Measurements from ENCODE around the gene MACF1. TPM values are rescaled to one million over a fixed set of nuclear protein-coding genes. Genes with fewer than 3 reads are reported as not detected.

MACF1 gene
- total and polyA plus RNA-seq, 4 donors, result 23.3 to 216 (median 51.2) TPM

DNA sequence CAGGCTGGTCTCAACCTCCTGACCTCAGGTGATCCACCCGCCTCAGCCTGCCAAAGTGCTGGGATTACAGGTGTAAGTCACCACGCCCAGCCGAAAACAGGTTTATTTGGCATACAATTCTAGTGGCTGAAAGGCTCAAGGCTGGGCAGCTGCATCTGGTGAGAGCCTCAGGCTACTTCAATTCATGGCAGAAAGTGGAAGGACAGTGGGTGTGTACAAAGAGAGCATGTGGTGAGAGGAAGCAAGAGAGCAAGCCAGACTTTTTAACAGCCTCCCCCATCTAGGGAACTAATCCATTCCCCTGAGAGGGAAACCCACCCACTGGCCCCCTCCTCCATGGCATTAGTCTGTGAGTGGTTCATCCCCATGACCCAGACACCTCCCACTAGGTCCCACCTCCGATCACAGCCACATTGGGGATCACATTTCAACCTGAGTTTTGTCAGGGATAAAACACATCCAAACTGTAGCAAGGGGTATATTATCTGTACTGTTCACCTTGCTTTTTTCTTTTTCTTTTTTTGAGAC is 296.4 kb downstream of the MACF1 start:
- H3K36me3 ChIP-seq (ENCODE audit: control insufficient read depth in 4 of 4, insufficient read depth in 3 of 4, low read depth in 1 of 4, low read length in 3 of 4), result no peaks in the 10 kb centered on the region
- H3K9ac ChIP-seq (ENCODE audit: low read depth in 1 of 2, low read length in 2 of 2), result no peak overlapping the region
- TF ChIP-seq NR2F2 (IDR thresholded peaks at IDR 0.05) (no peak), EGR1 (IDR thresholded peaks at IDR 0.05; ENCODE audit: low read depth in 2 of 2) (no peak), GABPA (IDR thresholded peaks at IDR 0.05 in 1 of 2, conservative IDR thresholded peaks at IDR 0.05 in 1 of 2) (no peak), CTCF (IDR thresholded peaks at IDR 0.05; ENCODE audit: low read depth, low read length, missing input control) (no peak), RAD21 (IDR thresholded peaks at IDR 0.05) (no peak), FOXA1 (IDR thresholded peaks at IDR 0.05) (no peak), HNF4A (conservative IDR thresholded peaks at IDR 0.05) (no peak), TAF1 (conservative IDR thresholded peaks at IDR 0.05) (no peak), HNF4G (IDR thresholded peaks at IDR 0.05) (no peak), FOXA2 (IDR thresholded peaks at IDR 0.05) (no peak), SP1 (IDR thresholded peaks at IDR 0.05) (no peak), ATF3 (IDR thresholded peaks at IDR 0.05) (no peak), MAX (IDR thresholded peaks at IDR 0.05) (no peak), YY1 (IDR thresholded peaks at IDR 0.05) (no peak), REST (IDR thresholded peaks at IDR 0.05) (no peak), JUND (IDR thresholded peaks at IDR 0.05) (no peak), RXRA (IDR thresholded peaks at IDR 0.05) (no peak)
- TF ChIP-seq, protein P1, sequence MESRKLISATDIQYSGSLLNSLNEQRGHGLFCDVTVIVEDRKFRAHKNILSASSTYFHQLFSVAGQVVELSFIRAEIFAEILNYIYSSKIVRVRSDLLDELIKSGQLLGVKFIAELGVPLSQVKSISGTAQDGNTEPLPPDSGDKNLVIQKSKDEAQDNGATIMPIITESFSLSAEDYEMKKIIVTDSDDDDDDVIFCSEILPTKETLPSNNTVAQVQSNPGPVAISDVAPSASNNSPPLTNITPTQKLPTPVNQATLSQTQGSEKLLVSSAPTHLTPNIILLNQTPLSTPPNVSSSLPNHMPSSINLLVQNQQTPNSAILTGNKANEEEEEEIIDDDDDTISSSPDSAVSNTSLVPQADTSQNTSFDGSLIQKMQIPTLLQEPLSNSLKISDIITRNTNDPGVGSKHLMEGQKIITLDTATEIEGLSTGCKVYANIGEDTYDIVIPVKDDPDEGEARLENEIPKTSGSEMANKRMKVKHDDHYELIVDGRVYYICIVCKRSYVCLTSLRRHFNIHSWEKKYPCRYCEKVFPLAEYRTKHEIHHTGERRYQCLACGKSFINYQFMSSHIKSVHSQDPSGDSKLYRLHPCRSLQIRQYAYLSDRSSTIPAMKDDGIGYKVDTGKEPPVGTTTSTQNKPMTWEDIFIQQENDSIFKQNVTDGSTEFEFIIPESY (IDR thresholded peaks at IDR 0.05), result no peak
- peaks cover 0 to 2% (median 0%) of the 10 kb centered on the region in 4 donors for H3K4me1 ChIP-seq (ENCODE audit: control insufficient read depth in 4 of 4, insufficient read depth in 4 of 4, low read length in 3 of 4)
- WGBS, result 90% methylated on average over 4 of the region's 4 CpGs
- H3K9me3 ChIP-seq (ENCODE audit: control insufficient read depth in 4 of 4, low read length in 3 of 4), result no peaks in the 10 kb centered on the region
- DNase-seq (ENCODE audit: low spot score), result no peak
- no peak overlapping the region for H3K27ac ChIP-seq (ENCODE audit: low read depth in 1 of 2, low read length in 2 of 2)
- no peaks in the 10 kb centered on the region for H3K27me3 ChIP-seq (ENCODE audit: control insufficient read depth in 4 of 4, insufficient read depth in 4 of 4, low read length in 3 of 4)
- H3K4me3 ChIP-seq (ENCODE audit: low read depth in 1 of 3, low read length in 3 of 3), result no peak overlapping the region
